Rectal smooth muscle tissue (tissue), 1 donor: ENCODE measurements around the gene C10orf71.

ENCODE experiments used
- H3K27ac ChIP-seq: one replicate; pipeline ENCODE4 v1.7.0; 2013; ENCODE audit warnings: low read depth, low read length, inconsistent platforms
- H3K27me3 ChIP-seq: one replicate; pipeline ENCODE4 v1.7.0; 2013; ENCODE audit warnings: low read length; ENCODE audit not compliant: control insufficient read depth, insufficient read depth
- H3K36me3 ChIP-seq: one replicate; pipeline ENCODE4 v1.7.0; 2013; ENCODE audit warnings: low read length; ENCODE audit not compliant: control insufficient read depth, insufficient read depth
- H3K4me1 ChIP-seq: one replicate; pipeline ENCODE4 v1.7.0; 2013; ENCODE audit warnings: low read length; ENCODE audit not compliant: control insufficient read depth, insufficient read depth
- H3K4me3 ChIP-seq: one replicate; pipeline ENCODE4 v1.7.0; 2013; ENCODE audit warnings: low read length
- H3K9ac ChIP-seq: one replicate; pipeline ENCODE4 v1.7.0; 2013; ENCODE audit warnings: low read length

C10orf71 gene

DNA sequence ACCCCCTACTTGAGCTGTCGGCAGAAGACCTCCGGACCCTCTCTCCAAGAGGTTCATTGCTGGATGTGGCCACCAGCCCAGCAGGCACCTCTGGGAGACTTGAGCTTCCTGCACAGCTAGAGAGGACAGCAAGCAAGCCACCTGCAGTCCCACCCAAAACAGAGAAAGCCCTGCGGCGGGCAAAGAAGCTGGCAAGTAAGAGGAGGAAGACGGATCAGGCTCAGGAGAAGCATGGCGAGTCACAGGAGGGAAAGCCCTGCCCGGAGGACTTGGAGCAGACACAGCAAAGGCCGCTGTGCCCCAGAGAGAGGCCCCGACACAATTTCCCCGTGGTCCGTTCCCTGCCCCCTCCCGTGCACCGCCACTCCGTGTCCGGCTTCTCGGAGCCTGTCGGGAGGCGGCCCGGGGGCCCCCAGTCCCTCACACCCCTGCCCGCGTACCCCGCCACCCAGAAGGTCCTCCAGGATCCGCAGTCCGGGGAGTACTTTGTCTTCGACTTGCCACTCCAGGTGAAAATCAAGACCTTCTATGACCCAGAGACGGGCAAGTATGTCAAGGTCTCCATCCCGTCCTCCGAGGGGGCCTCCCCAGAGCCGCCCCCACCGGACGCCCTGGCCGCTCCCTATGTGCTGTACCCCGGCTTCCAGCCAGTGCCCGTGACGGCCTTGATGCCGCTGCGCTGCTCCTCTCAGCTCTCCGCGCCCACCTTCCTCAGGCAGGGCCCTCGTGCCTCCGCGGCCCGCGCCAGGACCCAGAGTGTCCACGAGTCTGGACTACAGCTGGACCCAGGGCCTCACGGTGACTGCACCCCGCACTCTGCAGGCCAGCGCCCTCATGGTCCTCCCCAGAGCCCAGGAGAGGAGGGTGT is 27.2 kb downstream of the C10orf71 start:
- Histone ChIP-seq H3K27me3 (peaks cover 3% of the 10 kb centered on the region), H3K36me3 (no peaks in the 10 kb centered on the region), H3K9ac (no peak overlapping the region), H3K4me3 (no peak overlapping the region), H3K27ac (no peak overlapping the region), H3K4me1 (no peaks in the 10 kb centered on the region)

DNA sequence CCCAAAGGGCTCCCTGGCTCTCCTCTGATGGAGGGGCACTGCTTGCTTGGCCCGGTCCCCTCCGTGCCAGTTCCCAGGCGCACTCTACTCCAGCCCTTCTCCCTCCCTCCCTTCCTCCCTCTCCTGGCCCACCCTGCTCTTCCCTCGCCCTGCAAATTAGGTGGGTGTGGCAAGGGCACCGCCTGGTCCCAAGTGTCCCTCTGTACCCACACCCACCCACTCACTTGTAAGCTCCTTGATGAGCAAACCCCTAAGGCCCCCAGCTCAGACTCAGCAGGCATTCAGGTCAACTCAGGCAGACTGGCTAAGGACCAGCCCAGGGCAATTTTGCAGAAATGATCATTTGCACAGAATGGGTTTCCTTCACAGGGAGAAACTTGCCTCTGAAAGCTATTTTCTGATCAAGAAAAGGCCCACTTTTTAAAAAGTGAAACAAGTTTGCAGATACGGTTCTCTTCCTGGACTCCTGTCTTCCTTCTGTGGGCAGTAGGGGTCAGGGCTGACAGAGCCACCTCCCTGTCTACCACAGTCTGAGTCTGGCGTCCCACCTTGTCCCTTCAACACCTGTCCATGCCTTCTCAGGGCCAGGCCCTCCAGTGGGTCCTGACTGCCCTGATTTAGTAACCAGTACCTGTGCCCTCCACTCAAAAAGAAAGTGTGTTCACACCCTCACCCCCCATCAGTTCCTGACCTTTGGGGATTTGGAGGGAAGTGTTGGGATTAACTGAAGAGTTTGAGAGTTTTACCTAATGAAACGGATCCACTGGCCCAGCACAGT is 28.3 kb downstream of the C10orf71 start:
- Histone ChIP-seq H3K9ac (no peak overlapping the region), H3K27ac (no peak overlapping the region)

DNA sequence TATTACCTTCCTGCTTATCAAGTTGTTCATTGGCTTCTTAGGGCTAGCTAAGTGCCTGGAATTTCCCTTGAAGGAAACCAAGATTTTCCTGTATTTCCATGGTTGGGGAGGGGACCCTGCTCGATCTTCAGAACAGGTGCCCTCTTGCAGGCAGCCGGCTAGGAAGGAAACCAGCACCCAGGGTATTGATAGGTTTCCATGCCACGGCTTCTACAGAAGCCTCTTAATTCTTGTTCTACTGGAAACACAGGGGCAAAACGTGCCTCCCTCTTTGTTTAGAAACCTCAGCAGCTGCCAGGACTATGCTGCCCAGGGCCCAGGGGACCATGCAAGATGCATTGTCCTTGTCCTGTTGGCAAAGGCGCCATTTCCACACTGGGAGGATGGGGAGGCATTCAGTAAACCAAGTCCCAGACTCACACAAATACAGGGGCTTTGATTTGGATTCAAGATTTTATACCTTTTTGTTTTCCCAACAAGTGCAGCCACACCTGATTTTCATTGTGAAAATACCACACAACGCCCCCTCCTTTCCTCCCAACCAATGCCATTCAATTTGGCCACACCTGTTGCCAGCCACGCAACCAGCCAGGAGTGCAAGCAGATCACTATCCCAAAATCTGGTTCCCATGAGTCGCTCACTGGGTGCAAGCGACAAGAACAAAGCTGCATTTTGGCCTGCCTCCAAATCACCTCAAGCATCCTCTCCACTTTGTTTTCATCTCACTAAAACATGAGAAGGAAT is 29.6 kb downstream of the C10orf71 start:
- Histone ChIP-seq H3K9ac (no peak overlapping the region), H3K4me1 (no peaks in the 10 kb centered on the region), H3K4me3 (no peak overlapping the region), H3K36me3 (no peaks in the 10 kb centered on the region), H3K27ac (no peak overlapping the region), H3K27me3 (peaks cover 3% of the 10 kb centered on the region)

More for the DNA sequence above, 28.3 kb downstream of the C10orf71 start:
- Histone ChIP-seq H3K4me1 (no peaks in the 10 kb centered on the region), H3K4me3 (no peak overlapping the region), H3K27me3 (peaks cover 3% of the 10 kb centered on the region), H3K36me3 (no peaks in the 10 kb centered on the region)

DNA sequence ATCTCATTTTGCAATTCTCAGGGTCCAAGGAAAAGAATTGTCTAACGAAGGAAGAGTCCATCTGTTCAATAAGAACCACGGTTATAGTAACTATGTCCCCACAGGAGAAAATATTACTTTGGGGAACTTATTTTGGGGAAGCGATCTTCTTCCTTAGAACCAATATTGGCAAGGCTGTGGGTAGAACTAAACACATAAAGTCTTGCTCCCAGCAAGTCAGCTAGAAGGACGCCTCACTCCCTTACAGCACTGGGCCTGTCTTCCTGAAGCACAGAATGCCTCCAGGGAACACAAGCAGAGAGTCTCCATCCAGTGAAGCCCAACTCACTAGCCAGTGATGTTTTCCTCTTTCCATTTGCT is 30.2 kb downstream of the C10orf71 start:
- H3K4me1 ChIP-seq: no peaks in the 10 kb centered on the region
- no peak overlapping the region for H3K27ac ChIP-seq
- no peak overlapping the region for H3K9ac ChIP-seq
- H3K27me3 ChIP-seq: peaks cover 3% of the 10 kb centered on the region
- H3K36me3 ChIP-seq: no peaks in the 10 kb centered on the region
- no peak overlapping the region for H3K4me3 ChIP-seq

DNA sequence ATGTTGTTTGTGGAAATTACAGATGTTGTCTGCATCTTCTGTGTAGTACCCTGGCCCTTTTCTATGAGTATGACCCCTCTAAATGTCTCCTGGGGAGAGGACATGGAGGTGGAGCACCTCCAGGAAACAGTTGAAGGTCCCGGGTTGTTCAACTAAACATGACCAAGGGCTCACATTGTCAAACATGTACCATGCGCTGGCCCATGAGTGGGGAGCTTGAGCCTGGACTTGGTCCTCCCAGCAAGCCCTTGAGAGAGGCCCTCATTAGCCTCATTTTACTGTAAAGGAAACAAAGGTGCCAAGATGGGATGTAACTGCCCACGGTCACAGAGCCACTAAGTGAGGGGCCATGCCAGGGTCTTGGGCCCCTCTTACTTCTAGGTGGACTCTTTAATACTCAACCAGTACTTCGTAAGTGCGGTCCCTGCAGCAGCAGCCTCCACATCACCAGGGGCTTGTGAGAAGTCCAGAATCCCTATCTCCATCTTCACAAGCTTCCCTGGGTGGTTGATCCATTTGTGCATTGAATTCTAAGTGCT is 31.2 kb downstream of the C10orf71 start:
- H3K4me3 ChIP-seq: no peak overlapping the region
- H3K36me3 ChIP-seq: no peaks in the 10 kb centered on the region
- H3K9ac ChIP-seq: no peak overlapping the region
- no peak overlapping the region for H3K27ac ChIP-seq
- H3K27me3 ChIP-seq: peaks cover 3% of the 10 kb centered on the region
- no peaks in the 10 kb centered on the region for H3K4me1 ChIP-seq

DNA sequence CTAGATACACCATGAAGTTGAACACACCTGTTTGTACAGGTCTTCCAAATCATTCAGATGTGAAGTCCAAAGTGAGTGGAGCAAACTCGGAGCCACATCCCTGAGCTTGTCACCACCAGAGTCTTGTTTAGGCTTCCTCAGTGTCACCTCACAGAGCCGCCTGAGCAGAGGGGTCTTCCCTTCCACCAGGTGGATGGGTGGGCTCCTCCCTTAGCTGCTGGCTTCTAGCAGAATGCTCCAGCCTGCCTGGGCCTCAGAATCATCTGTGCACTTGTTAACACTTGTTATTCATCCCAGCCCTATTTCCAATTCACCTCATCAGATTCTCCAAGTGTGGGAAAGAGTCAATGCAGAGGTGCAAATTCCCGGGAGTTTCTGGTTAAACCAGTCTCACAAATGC is 32.5 kb downstream of the C10orf71 start:
- no peak overlapping the region for H3K4me3 ChIP-seq
- no peak overlapping the region for H3K9ac ChIP-seq
- H3K27ac ChIP-seq: no peak overlapping the region
- no peaks in the 10 kb centered on the region for H3K36me3 ChIP-seq
- peaks cover 3% of the 10 kb centered on the region for H3K27me3 ChIP-seq
- no peaks in the 10 kb centered on the region for H3K4me1 ChIP-seq

GRCh38 chr10:49332333-49332732 is 33.4 kb downstream of the C10orf71 start:
- Histone ChIP-seq H3K36me3 (no peaks in the 10 kb centered on the region), H3K4me1 (no peaks in the 10 kb centered on the region), H3K27ac (no peak overlapping the region), H3K27me3 (peaks cover 3% of the 10 kb centered on the region), H3K9ac (no peak overlapping the region), H3K4me3 (no peak overlapping the region)

GRCh38 chr10:49332768-49333167 is 33.8 kb downstream of the C10orf71 start:
- Histone ChIP-seq H3K4me3 (no peak overlapping the region), H3K4me1 (no peaks in the 10 kb centered on the region), H3K9ac (no peak overlapping the region), H3K27me3 (peaks cover 3% of the 10 kb centered on the region), H3K27ac (no peak overlapping the region), H3K36me3 (no peaks in the 10 kb centered on the region)

- Histone ChIP-seq H3K9ac (no peak overlapping the region), H3K27ac (no peak overlapping the region), H3K27me3 (peaks cover 3% of the 10 kb centered on the region), H3K4me1 (no peaks in the 10 kb centered on the region), H3K4me3 (no peak overlapping the region), H3K36me3 (no peaks in the 10 kb centered on the region)
These were observed 34.2 kb downstream of the C10orf71 start for GRCh38 chr10:49333192-49333591.

GRCh38 chr10:49334964-49335363 is 36.0 kb downstream of the C10orf71 start:
- H3K4me1 ChIP-seq: no peaks in the 10 kb centered on the region
- no peak overlapping the region for H3K27ac ChIP-seq
- H3K4me3 ChIP-seq: no peak overlapping the region
- no peaks in the 10 kb centered on the region for H3K27me3 ChIP-seq
- no peaks in the 10 kb centered on the region for H3K36me3 ChIP-seq
- no peak overlapping the region for H3K9ac ChIP-seq

- H3K27me3 ChIP-seq: no peaks in the 10 kb centered on the region
- no peak overlapping the region for H3K9ac ChIP-seq
- H3K4me3 ChIP-seq: no peak overlapping the region
- H3K36me3 ChIP-seq: no peaks in the 10 kb centered on the region
- no peaks in the 10 kb centered on the region for H3K4me1 ChIP-seq
- no peak overlapping the region for H3K27ac ChIP-seq
These were observed 36.5 kb downstream of the C10orf71 start for GRCh38 chr10:49335364-49335972.

DNA sequence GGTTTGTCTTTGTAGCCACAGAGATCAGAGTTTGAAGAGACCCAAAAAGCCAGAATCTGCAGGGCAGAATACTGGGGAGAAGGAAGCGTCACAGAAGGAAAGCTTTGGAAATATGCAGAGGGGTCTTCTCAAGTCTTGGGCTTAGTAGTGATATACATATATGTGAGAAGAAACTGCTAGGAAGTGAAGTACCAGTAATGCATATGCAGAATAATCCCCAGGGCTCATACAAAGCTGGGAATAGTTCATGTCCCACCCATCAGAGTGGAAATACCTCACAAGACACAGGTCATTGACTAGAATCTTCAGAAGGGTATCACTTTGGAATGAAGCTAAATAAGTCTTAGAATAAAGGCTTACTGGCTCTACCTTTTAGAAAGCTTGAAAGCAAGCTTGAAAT is 39.6 kb downstream of the C10orf71 start:
- H3K4me1 ChIP-seq: no peaks in the 10 kb centered on the region
- no peak overlapping the region for H3K9ac ChIP-seq
- no peak overlapping the region for H3K27ac ChIP-seq
- H3K36me3 ChIP-seq: no peaks in the 10 kb centered on the region
- H3K4me3 ChIP-seq: no peak overlapping the region
- no peaks in the 10 kb centered on the region for H3K27me3 ChIP-seq
